Ovary (tissue), 3 donors: ENCODE measurements around the gene LCN10.
"Not testable (repeated sequence)": the region's sequence is repeated elsewhere in the genome, so short reads cannot be mapped to it uniquely, and the experiment has no call there.

Source experiments
- CTCF ChIP-seq, 3 donors: fragments of 450-650 bp in 2 of 3; fragments of 200-600 bp in 1 of 3; IDR thresholded peaks; one replicate each; pipeline versions ENCODE4 v1.5.1 to v1.8.0; 2016 to 2022; ENCODE audit warnings: antibody characterized with exemption in 3 of 3, mild to moderate bottlenecking in 1 of 3
- EP300 ChIP-seq: sonication (generic); formaldehyde crosslinking; IDR thresholded peaks from one replicate; pipeline ENCODE4 v1.6.1; 2017; ENCODE audit warnings: antibody characterized with exemption
- POLR2A ChIP-seq: fragments of 450-650 bp; IDR thresholded peaks from one replicate; pipeline ENCODE4 v1.6.1; 2017; ENCODE audit warnings: antibody characterized with exemption, mild to moderate bottlenecking, moderate library complexity
- donor health status: DM: no; HTN: no; CAD: no.

- not testable (repeated sequence) for TF ChIP-seq POLR2A; CTCF (IDR thresholded peaks at IDR 0.05); EP300
These were observed 38.0 kb downstream of the LCN10 start for GRCh38 chr9:136704741-136705140.
